ENCODE data around the gene RND1.

DNA sequence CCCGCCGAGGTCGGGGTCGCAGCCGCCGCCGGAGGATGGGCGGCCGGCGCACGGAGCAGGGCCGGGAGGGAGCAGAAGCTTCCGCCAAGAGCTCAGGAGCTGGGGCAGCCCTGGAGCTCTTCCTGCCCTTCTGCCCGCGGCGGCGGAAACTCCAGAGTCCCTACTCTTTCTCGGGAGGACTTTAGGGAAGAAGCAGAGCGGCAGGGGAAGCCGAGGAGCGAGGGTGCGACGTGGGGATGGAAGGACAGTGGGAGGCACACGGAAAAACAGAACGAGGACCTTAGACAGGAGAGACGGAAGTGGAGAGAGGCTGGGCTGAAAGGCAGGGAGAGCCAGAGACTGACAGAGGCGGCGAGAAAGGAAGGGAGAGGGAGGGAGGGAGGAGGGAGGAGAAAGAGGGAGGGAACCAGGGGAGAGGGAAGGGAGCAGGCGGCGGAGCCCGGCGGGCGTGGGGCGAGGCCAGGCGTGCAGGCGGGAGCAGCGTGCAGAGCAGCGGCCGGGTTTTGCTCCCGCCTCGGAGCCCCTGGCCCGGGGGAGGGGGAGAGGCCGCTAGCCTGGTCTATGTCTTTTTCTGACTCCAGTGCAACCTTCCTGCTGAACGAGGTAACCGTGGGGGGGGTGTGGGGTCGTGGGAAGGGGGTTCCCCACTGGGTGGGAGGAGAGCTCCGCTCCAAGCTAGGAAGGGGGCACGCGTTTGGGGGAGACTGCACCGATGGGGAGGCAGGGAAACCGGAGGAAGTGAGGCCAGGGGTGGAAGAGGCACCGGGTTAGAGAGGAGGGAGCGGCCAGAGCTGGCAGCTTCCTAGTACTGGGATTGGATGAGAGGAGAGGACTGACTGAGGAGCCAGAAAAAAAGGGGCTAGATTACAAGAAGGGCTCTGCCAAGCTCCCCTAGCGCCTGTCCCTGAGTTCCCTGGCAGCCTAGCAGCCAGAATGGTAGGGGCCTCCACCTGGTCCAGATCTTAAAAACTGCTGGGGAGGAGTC is 50.3 kb downstream of the RND1 start:
- TF ChIP-seq, protein P1, sequence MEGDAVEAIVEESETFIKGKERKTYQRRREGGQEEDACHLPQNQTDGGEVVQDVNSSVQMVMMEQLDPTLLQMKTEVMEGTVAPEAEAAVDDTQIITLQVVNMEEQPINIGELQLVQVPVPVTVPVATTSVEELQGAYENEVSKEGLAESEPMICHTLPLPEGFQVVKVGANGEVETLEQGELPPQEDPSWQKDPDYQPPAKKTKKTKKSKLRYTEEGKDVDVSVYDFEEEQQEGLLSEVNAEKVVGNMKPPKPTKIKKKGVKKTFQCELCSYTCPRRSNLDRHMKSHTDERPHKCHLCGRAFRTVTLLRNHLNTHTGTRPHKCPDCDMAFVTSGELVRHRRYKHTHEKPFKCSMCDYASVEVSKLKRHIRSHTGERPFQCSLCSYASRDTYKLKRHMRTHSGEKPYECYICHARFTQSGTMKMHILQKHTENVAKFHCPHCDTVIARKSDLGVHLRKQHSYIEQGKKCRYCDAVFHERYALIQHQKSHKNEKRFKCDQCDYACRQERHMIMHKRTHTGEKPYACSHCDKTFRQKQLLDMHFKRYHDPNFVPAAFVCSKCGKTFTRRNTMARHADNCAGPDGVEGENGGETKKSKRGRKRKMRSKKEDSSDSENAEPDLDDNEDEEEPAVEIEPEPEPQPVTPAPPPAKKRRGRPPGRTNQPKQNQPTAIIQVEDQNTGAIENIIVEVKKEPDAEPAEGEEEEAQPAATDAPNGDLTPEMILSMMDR (IDR thresholded peaks at IDR 0.05) = no peak
- no peak for TF ChIP-seq POLR2A (IDR thresholded peaks at IDR 0.05)

Measured in lower leg skin (tissue), 3 donors.